Thyroid gland (tissue), 4 donors: ENCODE results near the gene AFM.

ENCODE experiments used
- POLR2A ChIP-seq, 2 donors: fragments of 450-650 bp; IDR thresholded peaks; one replicate each; pipeline ENCODE4 v1.6.1; 2017; ENCODE audit warnings: antibody characterized with exemption in 2 of 2, mild to moderate bottlenecking in 2 of 2, moderate library complexity in 1 of 2
- TF ChIP-seq, protein P1 (sequence below), 6 experiments: fragments of 200-600 bp in 3 of 6; fragments of 450-650 bp in 3 of 6; sonication (generic) in 3 of 6; IDR thresholded peaks; one replicate each; pipeline ENCODE4 v1.5.1; 2016 to 2019; ENCODE audit warnings: antibody characterized with exemption in 6 of 6, mild to moderate bottlenecking in 2 of 6, inconsistent platforms in 1 of 6, moderate library complexity in 1 of 6

GRCh38 chr4:73459048-73459421, 22.5 kb upstream of the AFM start:
- TF ChIP-seq, protein P1, sequence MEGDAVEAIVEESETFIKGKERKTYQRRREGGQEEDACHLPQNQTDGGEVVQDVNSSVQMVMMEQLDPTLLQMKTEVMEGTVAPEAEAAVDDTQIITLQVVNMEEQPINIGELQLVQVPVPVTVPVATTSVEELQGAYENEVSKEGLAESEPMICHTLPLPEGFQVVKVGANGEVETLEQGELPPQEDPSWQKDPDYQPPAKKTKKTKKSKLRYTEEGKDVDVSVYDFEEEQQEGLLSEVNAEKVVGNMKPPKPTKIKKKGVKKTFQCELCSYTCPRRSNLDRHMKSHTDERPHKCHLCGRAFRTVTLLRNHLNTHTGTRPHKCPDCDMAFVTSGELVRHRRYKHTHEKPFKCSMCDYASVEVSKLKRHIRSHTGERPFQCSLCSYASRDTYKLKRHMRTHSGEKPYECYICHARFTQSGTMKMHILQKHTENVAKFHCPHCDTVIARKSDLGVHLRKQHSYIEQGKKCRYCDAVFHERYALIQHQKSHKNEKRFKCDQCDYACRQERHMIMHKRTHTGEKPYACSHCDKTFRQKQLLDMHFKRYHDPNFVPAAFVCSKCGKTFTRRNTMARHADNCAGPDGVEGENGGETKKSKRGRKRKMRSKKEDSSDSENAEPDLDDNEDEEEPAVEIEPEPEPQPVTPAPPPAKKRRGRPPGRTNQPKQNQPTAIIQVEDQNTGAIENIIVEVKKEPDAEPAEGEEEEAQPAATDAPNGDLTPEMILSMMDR (IDR thresholded peaks at IDR 0.05): no peak
- TF ChIP-seq POLR2A (IDR thresholded peaks at IDR 0.05): no peak
